ENCODE results near the gene ALDH4A1.
A peak's percentile ranks its signal among the peaks of the same experiment; 100 is the strongest.

ALDH4A1 gene

DNA sequence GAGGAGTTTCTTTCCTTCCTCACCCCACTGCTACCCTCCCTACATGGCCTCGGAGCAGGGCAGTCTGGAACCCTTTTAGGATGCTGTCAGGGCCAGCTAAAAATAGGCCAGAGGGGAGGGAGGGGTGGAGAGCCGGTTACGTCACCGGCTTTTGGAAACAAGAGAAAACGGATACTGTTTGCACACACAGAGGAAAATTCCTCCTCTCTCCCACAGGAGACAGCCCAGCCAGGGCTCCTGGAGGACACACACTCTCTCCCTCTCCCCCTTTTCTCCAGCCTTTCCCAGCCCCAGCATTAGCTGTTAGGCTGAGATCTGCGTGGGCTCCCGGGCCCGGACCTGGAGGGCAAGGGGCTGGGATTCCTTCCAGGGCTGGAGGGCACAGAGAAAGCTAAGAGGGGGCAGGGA lies 20.0 kb upstream of the ALDH4A1 start:
- DNase-seq: no peak

- DNase-seq: no peak
Measured at GRCh38 chr1:18921516-18922251, 19.3 kb upstream of the ALDH4A1 start.

DNA sequence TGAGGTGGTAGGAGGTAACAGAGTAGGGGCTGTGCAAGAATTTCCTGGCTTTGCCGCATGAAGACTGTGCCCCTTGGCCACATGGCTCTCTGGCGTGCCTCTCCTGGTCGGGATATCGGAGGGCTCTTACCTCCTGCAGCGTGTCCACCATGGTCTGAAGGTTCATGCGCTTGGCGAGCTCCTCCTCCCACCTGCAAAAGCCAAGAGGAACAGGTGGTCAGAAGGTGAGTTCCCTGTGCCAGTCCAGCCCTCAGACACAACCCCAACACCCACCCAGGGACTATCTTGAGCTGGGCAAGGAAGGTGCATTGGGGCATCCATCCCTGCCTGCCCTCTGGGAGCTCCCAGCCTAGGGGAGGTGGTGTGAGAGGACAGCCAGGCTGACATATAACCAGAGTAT lies 18.6 kb upstream of the ALDH4A1 start:
- no peak for DNase-seq

DNA sequence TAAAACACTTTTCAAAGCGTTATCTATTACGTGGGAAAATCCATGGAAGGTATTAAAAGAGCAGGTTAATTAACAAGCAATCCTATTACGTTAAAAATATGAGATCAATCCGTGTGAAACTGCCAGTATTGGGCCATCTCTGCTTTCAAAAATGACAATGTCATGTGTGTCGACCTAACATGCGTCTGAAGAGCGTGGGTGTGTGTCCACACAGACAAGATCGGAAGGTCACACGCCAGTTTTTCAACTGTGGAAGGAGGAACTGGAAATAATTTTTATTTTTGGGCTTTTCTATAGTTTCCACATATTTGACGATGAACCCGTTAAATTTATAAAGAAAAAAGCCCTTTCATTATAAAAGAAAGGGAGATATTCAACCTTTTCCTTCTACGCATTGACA lies 17.6 kb upstream of the ALDH4A1 start:
- DNase-seq: peak; percentile 78 to 89

GRCh38 chr1:18919197-18919905 lies 17.0 kb upstream of the ALDH4A1 start:
- DNase-seq: no peak

DNA sequence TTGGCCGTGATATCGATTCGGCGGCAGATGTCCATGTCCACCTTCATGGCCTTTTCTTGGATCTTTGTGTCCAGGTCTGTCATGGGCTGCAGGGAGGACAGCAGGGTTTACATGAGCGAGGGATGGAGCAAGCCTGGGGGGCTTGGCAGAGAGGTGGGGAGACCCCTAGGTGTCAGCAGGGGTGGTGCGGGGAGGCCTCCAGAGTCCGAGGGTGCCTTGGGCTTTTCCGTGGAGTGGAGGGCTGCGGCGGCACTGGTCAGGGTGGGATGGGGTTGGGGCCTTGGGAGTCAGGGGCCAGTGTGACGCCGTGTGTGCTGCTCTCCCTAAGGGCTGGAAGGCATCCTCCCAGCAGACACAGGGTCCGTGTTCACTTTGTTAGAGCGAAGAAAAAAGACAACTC lies 16.1 kb upstream of the ALDH4A1 start:
- no peak for DNase-seq

GRCh38 chr1:18917071-18917799 lies 14.9 kb upstream of the ALDH4A1 start:
- DNase-seq: no peak

DNA sequence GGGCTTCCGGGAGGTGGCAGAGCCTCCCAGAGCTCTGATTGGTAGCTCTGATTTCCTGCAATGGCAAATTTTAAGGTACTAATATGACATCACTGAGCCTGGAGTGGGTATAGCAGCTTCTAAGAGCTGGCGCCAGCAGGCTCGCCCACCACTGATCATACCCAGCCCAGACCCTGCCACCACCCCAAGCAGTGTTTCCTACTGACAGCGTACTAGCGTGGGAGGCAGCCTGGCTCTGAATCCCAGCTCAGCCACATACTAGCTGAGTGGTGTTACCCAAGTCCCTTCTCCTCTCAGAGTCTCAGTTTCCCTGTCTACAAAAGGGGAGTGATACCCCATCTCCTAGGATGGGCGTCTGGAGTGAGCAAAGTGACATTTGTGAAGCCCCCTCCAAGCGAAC lies 13.0 kb upstream of the ALDH4A1 start:
- DNase-seq: no peak

GRCh38 chr1:18913065-18913835 lies 10.9 kb upstream of the ALDH4A1 start:
- peak; percentile 72 to 76 for DNase-seq

DNA sequence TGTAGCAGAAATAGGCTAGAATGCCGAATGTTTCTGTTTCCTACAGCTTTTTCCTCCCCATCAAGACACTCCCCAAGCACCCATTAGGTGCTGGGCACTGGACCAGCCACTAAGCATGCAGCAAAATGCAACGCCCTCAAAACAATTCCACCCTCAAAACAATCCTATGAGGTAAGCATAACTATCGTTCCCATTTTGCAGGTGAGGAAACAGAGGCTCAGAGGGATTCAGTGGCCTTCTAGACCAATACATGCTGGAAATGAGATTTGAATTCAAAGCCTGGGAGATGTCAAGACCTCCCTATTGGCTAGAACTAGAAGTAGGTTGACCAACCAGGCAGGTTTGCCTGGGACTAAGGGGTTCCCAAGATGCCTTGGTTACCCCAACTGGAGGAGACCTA lies 10.2 kb upstream of the ALDH4A1 start:
- no peak for DNase-seq

DNA sequence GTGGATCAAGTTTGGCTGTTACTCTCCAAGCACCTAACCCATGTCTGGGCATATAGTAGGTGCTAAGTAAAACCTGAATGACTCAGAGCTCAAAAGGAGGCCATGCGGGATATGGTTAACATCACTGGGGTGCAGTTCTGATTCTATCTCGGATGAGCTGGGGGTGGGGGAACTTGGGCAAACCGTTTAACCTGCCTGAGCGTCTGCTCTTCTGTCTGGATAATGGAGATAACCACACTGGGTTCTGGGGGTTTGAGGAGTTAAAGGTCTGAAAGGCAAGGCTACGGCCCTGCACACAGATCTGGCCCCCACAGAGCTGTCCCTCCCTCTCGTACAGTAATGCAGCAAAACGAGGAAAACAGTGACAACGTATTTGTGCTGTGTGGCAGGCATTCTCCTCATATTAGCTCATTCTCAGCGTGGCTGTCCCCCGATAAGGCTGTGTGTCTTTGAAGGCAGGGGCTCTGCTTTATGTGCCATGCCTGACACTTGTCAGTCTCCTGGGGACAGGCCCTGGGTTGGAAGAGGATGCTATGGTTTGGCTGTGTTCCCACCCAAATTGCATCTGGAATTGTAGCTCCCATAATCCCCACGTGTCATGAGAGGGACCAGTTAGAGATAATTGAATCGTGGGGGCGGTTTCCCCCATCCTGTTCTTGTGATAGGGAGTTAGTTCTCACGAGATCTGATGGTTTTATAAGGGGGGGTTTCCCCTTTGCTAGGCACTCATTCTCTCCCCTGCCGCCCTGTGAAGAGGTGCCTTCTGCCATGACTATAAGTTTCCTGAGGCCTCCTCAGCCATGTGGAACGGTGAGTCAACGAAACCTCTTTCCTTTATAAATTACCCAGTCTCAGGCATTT lies 6.8 kb upstream of the ALDH4A1 start:
- DNase-seq: no peak

DNA sequence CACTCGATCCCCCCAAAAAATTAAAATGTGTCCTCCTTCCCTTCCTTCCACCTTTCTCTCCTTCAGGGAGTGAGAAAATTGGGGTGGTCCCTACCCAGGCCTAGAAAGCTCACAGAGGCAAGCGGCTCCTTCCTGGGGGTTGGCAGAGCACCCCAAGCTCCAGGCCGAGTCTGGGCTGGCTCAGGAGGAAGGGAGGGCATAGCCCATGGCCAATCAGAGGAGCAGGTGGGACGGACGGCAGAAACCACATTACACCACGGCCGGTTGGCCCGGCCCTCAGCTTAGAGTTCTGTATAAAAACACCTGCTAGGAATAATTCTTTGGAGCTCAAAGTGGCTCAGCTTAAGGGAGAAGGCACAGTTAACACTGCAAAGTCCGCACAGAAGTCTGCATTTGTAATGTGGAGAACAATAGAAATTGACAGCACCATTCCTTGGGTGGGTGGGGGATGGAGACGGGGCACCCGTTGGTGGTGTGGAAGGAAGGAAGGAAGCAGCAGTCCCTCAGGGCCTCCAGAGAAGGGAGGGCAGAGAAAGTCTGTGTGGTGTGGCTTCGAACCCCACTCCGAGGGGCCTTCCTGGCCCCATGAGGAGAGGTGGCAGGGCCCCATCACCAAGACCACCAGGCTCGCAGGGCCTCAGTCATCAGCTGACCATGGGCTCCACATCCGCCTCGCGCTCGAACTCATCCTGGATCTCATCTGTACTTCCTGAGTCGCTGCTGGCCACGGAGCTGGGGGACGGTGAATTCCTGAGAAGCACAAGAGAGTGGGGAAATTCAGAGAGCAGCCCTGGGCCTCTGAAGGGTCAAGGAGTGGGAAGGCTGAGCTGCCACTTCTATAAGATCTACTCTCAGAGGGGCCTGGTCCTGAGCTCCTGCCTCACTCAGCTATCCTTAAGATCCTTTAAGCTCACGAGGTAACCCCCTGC lies 5.8 kb upstream of the ALDH4A1 start:
- DNase-seq: peak; percentile 38 to 45

- DNase-seq: peak; percentile 67 to 80
Measured at GRCh38 chr1:18907021-18907916, 4.9 kb upstream of the ALDH4A1 start.

DNA sequence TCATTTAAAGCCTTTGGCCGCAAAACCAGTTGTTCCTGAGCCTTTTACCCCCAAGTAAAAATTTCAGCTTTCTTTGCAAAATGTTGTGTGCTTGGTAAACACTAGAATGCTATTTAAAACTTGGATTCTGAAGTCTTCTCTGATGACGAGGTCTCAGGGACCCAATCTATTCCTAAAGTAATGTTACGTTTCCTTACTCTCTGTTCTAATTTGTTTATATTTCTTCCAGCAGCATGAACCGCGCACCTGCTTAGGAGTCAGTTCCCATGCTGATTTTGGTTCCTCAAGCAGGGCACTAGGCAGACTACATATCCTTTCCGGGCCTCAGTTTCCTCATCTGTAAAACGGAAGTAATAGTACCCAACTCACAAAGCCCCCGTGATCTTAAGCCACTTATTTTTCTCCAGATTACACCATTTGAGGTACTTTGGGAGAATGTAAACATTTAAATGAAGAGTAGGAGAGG lies 969 bp upstream of the ALDH4A1 start:
- no peak for DNase-seq

- DNase-seq: peak in 1 of 2 donors; percentile 21
Measured at GRCh38 chr1:18901952-18902522, 318 bp downstream of the ALDH4A1 start.

DNA sequence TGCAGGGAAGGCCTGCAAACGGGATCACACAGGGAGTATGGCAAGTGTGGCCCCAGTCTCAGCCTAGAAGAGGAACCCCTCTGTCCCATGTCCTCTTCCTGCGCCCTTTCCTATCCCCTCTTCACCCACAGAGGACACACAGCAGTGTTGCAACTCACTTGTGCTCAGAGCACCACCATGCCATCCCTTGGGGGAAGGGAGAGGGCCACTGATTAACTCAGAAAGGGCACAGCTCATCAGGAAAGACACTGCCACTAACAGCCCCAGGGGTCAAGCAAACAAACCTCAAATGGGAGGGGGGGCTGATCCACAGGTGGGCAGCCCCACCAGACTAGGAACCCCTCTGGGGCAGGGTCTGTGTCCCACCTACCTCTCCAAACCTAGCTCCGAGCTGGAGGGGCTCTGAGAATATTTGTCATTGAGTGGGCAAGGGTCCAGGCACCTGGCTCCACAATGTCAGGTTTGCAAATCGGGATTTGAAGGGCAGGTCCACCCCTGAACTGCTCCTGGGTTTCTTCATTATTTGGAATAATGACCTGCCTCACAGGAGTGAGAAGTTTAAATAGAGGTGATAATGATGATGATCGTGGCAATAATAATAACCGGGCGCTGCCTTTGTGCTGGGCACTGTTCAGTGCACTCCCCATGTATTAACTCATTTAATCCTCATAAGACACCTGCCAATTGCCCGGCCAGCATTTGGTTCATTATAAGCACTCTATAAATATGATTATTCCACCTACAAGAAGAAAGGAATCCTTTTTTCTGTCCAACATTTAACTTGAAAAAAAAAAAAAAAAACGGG lies 1.0 kb downstream of the ALDH4A1 start:
- DNase-seq: no peak

- DNase-seq: no peak
Measured at GRCh38 chr1:18900303-18900841, 2.0 kb downstream of the ALDH4A1 start.

Data from inflammatory macrophage (primary cell).